Breast epithelium (tissue), 3 donors: ENCODE results near the gene NAV2.

Experiments
- POLR2AphosphoS5 ChIP-seq, 3 donors: sonication (generic); formaldehyde crosslinking; IDR thresholded peaks; one replicate each; pipeline ENCODE4 v1.6.1; 2017; ENCODE audit warnings: antibody characterized with exemption in 3 of 3
- TF ChIP-seq, protein P1 (sequence below), 3 donors: fragments of 450-650 bp; IDR thresholded peaks; one replicate each; pipeline ENCODE4 v1.5.1; 2016 to 2017; ENCODE audit warnings: antibody characterized with exemption in 3 of 3, mild to moderate bottlenecking in 3 of 3, moderate library complexity in 3 of 3

DNA sequence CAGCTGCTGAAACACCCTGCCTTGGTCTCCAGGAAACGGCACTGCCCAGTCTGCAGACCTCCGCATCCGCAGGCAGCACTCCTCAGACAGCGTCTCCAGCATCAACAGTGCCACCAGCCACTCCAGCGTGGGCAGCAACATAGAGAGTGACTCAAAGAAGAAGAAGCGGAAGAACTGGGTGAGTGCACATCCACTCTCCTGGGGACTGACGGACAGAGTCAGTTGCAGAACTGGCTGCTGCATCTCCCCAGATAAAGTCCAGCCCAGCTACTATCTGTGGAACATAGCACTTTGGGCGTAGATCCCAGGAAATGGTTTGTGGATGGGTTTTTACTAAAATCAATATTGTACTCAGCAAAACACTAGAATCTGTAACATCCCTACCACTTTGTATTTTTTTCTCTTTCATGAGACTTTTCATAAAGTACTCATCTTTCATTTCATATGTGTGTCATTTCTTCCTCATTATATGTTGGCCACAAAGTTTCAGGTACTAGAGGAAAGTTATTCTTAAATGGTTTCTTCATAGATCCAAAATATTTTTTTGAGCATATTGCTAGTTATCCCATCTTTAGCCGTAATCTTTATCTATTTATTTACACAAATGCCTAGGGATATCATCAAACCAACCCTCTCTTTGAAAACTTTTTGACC lies 367.5 kb downstream of the NAV2 start:
- TF ChIP-seq, protein P1, sequence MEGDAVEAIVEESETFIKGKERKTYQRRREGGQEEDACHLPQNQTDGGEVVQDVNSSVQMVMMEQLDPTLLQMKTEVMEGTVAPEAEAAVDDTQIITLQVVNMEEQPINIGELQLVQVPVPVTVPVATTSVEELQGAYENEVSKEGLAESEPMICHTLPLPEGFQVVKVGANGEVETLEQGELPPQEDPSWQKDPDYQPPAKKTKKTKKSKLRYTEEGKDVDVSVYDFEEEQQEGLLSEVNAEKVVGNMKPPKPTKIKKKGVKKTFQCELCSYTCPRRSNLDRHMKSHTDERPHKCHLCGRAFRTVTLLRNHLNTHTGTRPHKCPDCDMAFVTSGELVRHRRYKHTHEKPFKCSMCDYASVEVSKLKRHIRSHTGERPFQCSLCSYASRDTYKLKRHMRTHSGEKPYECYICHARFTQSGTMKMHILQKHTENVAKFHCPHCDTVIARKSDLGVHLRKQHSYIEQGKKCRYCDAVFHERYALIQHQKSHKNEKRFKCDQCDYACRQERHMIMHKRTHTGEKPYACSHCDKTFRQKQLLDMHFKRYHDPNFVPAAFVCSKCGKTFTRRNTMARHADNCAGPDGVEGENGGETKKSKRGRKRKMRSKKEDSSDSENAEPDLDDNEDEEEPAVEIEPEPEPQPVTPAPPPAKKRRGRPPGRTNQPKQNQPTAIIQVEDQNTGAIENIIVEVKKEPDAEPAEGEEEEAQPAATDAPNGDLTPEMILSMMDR (IDR thresholded peaks at IDR 0.05): no peak
- TF ChIP-seq POLR2AphosphoS5 (IDR thresholded peaks at IDR 0.05): no peak
